Thyroid gland (tissue), 4 donors: ENCODE measurements around the gene PFKFB1.

Experiments used
- POLR2A ChIP-seq, 2 donors: fragments of 450-650 bp; IDR thresholded peaks; one replicate each; pipeline ENCODE4 v1.6.1; 2017; ENCODE audit warnings: antibody characterized with exemption in 2 of 2, mild to moderate bottlenecking in 2 of 2, moderate library complexity in 1 of 2
- TF ChIP-seq, protein P1 (sequence below), 6 experiments: fragments of 200-600 bp in 3 of 6; fragments of 450-650 bp in 3 of 6; sonication (generic) in 3 of 6; IDR thresholded peaks; one replicate each; pipeline ENCODE4 v1.5.1; 2016 to 2019; ENCODE audit warnings: antibody characterized with exemption in 6 of 6, mild to moderate bottlenecking in 2 of 6, inconsistent platforms in 1 of 6, moderate library complexity in 1 of 6

DNA sequence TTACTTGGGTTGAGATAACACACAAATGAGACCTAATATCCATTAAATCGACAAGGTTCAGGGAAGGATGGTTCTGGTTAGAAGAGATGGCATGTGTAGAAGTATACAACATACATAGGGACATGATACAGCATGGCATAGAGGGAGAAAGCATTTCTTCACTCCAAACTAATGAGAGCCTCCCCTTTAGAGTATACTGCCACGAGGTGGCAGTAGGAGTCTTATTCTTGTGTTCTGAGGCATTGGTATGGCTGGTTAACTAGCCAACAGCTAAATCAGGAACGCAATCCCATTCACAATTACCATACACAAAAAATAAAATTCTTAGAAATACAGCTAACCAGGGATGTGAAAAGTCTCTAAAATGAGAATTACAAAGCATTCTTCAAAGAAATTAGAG, 102.4 kb downstream of the PFKFB1 start:
- TF ChIP-seq, protein P1, sequence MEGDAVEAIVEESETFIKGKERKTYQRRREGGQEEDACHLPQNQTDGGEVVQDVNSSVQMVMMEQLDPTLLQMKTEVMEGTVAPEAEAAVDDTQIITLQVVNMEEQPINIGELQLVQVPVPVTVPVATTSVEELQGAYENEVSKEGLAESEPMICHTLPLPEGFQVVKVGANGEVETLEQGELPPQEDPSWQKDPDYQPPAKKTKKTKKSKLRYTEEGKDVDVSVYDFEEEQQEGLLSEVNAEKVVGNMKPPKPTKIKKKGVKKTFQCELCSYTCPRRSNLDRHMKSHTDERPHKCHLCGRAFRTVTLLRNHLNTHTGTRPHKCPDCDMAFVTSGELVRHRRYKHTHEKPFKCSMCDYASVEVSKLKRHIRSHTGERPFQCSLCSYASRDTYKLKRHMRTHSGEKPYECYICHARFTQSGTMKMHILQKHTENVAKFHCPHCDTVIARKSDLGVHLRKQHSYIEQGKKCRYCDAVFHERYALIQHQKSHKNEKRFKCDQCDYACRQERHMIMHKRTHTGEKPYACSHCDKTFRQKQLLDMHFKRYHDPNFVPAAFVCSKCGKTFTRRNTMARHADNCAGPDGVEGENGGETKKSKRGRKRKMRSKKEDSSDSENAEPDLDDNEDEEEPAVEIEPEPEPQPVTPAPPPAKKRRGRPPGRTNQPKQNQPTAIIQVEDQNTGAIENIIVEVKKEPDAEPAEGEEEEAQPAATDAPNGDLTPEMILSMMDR (IDR thresholded peaks at IDR 0.05), result peak in 4 of 6 experiments; percentile 13 to 44 (median 36)
- no peak for TF ChIP-seq POLR2A (IDR thresholded peaks at IDR 0.05)
